Measurements from ENCODE around the gene KCNN1. TPM values are rescaled to one million over a fixed set of nuclear protein-coding genes. Genes with fewer than 3 reads are reported as not detected.
"Not testable (repeated sequence)": the region's sequence is repeated elsewhere in the genome, so short reads cannot be mapped to it uniquely, and the experiment has no call there.

Gene KCNN1
- total RNA-seq, 1 donor, result not detected

DNA sequence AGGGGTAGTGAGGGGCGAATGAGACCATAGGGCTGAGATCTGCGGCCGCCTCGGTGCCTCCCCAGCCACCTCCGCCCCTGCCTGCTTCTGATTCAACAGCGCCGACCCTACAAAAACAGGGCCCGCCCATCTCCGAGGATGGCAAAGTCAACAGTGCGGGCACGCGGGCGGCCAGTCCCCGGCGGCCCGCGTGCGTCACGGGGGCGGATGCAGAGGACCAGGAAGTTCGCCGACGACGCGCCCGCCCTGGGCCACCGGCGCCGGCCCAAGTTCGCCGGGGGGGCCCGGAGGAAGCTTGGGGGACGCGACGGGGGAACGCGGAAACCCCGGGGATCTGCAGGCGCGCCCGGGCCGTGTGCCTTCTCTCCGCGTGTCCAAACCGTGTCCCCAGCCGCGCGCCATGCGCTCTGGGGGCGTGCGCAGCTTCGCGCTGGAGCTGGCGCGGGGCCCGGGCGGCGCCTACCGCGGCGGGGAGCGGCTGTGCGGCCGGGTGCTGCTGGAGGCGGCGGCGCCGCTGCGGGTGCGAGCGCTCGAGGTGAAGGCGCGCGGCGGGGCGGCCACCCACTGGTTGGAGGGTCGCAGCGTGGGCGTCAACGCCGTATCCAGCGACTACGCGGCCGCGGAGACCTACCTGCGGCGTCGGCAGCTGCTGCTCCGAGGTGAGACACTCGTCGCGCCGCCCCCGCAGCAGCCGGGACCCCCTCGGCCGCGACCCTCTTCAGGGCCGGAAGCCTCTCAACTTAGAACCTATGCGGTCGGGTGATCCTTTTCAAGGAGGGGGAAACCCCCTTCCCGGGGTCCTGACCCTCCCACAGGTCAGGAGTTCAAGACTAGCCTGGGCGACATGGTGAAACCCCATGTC is 34.2 kb downstream of the KCNN1 start:
- H3K9me3 ChIP-seq (ENCODE audit: low read depth, low read length), result no peaks in the 10 kb centered on the region
- peaks cover 9% of the 10 kb centered on the region for H4K20me1 ChIP-seq (ENCODE audit: insufficient read depth, low read length)
- H3K27me3 ChIP-seq (ENCODE audit: insufficient read depth, low read length), result no peaks in the 10 kb centered on the region
- no peak for TF ChIP-seq CTCF (IDR thresholded peaks at IDR 0.05; ENCODE audit: extremely low read depth, low read depth, low read length)
- peak overlapping the region; percentile 56 for H2AFZ ChIP-seq (ENCODE audit: low read length)
- peaks cover 23% of the 10 kb centered on the region for H3K79me2 ChIP-seq (ENCODE audit: insufficient read depth, low read length)
- peak overlapping the region; percentile 79 for H3K4me3 ChIP-seq (ENCODE audit: insufficient read depth, low read length)
- H3K36me3 ChIP-seq (ENCODE audit: insufficient read depth, low read length), result no peaks in the 10 kb centered on the region
- peak overlapping the region; percentile 80 for H3K4me2 ChIP-seq (ENCODE audit: insufficient read depth, low read length)
- peaks cover 10% of the 10 kb centered on the region for H3K4me1 ChIP-seq (ENCODE audit: insufficient read depth, low read length)
- DNase-seq (ENCODE audit: insufficient read length, low spot score, missing footprints), result peak; percentile 100
- peak overlapping the region; percentile 44 for H3K27ac ChIP-seq (ENCODE audit: low read depth, low read length)

DNA sequence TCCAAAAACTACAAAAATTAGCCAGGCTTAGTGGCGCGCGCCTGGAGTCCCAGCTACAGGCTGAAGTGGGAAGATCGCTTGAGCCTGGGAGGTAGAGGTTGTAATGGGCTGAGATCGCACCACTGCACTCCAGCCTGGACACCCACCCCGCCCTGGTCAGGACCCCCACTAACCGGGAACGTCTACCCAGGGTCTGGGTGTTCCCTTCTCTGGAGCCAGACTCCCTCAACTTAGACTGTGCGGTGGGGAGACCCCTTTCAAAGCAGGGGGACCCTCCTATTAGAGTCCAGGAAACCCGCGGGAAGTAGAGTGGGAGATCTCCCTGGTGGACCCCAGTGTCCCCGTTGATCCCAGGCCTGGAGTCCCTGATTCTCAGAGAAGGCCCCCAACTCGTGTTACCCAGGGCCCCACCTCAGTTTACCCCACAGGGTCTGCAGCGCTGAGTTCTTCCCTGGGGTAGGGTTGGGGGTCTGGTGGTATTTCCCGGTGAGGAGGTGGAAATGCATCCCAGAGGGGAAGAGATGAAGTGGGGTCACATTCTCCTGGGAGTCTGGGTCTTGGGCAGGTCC is 35.0 kb downstream of the KCNN1 start:
- H3K4me3 ChIP-seq (ENCODE audit: insufficient read depth, low read length), result peak overlapping the region; percentile 79
- H3K4me1 ChIP-seq (ENCODE audit: insufficient read depth, low read length), result peaks cover 11% of the 10 kb centered on the region
- peak overlapping the region; percentile 10 for H2AFZ ChIP-seq (ENCODE audit: low read length)
- no peak for TF ChIP-seq CTCF (IDR thresholded peaks at IDR 0.05; ENCODE audit: extremely low read depth, low read depth, low read length)
- H3K9me3 ChIP-seq (ENCODE audit: low read depth, low read length), result no peaks in the 10 kb centered on the region
- no peaks in the 10 kb centered on the region for H3K36me3 ChIP-seq (ENCODE audit: insufficient read depth, low read length)
- peaks cover 14% of the 10 kb centered on the region for H4K20me1 ChIP-seq (ENCODE audit: insufficient read depth, low read length)
- peak overlapping the region; percentile 80 for H3K4me2 ChIP-seq (ENCODE audit: insufficient read depth, low read length)
- H3K79me2 ChIP-seq (ENCODE audit: insufficient read depth, low read length), result peaks cover 23% of the 10 kb centered on the region
- H3K27ac ChIP-seq (ENCODE audit: low read depth, low read length), result peak overlapping the region; percentile 44
- H3K27me3 ChIP-seq (ENCODE audit: insufficient read depth, low read length), result no peaks in the 10 kb centered on the region
- peak; percentile 83 for DNase-seq (ENCODE audit: insufficient read length, low spot score, missing footprints)

DNA sequence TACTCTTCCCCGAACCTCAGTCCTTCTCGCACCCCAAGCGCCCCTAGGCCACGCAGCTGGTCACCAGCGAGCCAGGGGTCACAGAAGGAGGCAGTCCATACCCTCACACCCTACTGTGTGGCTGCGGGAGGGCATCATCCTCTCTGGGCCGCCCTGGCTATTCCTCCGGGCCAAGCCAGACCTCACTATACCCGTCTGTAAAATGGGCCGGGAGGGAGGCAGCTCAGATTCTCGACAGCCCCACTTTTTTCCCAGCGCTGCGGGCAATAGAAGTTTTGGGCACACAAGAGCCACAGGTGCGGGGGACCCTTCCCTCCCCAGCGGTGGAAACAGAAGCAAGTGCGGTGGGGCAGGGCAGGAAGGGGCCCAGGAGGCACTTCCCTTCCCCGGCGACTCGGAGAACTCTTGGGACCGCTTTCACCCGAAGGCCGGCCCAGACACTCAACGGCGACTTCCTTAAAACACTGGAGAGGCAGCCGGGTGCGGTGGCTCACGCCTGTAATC is 35.5 kb downstream of the KCNN1 start:
- Histone ChIP-seq H3K27ac (ENCODE audit: low read depth, low read length) (peak overlapping the region; percentile 44), H3K9me3 (ENCODE audit: low read depth, low read length) (no peaks in the 10 kb centered on the region), H3K36me3 (ENCODE audit: insufficient read depth, low read length) (no peaks in the 10 kb centered on the region), H3K27me3 (ENCODE audit: insufficient read depth, low read length) (no peaks in the 10 kb centered on the region), H3K4me2 (ENCODE audit: insufficient read depth, low read length) (peak overlapping the region; percentile 80), H4K20me1 (ENCODE audit: insufficient read depth, low read length) (peaks cover 18% of the 10 kb centered on the region), H3K79me2 (ENCODE audit: insufficient read depth, low read length) (peaks cover 26% of the 10 kb centered on the region), H3K4me3 (ENCODE audit: insufficient read depth, low read length) (peak overlapping the region; percentile 79), H3K4me1 (ENCODE audit: insufficient read depth, low read length) (peaks cover 17% of the 10 kb centered on the region), H2AFZ (ENCODE audit: low read length) (no peak overlapping the region)
- no peak for TF ChIP-seq CTCF (IDR thresholded peaks at IDR 0.05; ENCODE audit: extremely low read depth, low read depth, low read length)
- DNase-seq (ENCODE audit: insufficient read length, low spot score, missing footprints), result no peak

- DNase-seq (ENCODE audit: insufficient read length, low spot score, missing footprints); H3K27ac ChIP-seq (ENCODE audit: low read depth, low read length); H3K4me3 ChIP-seq (ENCODE audit: insufficient read depth, low read length); H3K27me3 ChIP-seq (ENCODE audit: insufficient read depth, low read length); H3K9me3 ChIP-seq (ENCODE audit: low read depth, low read length); H3K4me2 ChIP-seq (ENCODE audit: insufficient read depth, low read length); H2AFZ ChIP-seq (ENCODE audit: low read length): not testable (repeated sequence)
- H3K4me1 ChIP-seq (ENCODE audit: insufficient read depth, low read length), result peaks cover 31% of the 10 kb centered on the region
- peaks cover 26% of the 10 kb centered on the region for H4K20me1 ChIP-seq (ENCODE audit: insufficient read depth, low read length)
- peaks cover 18% of the 10 kb centered on the region for H3K36me3 ChIP-seq (ENCODE audit: insufficient read depth, low read length)
- H3K79me2 ChIP-seq (ENCODE audit: insufficient read depth, low read length), result peaks cover 42% of the 10 kb centered on the region
These were observed 38.8 kb downstream of the KCNN1 start for GRCh38 chr19:18005750-18006149.
